Panc1 (cell line): Measurements from ENCODE around the gene CLEC17A. TPM values are rescaled to one million over a fixed set of nuclear protein-coding genes. Genes with fewer than 3 reads are reported as not detected.
"Not testable (repeated sequence)": the region's sequence is repeated elsewhere in the genome, so short reads cannot be mapped to it uniquely, and the experiment has no call there.

Experiments
- ATAC-seq: fragments of 200-7000 bp; cut with Tn5 transposase; 2 replicates; pipeline ENCODE4 v1.9.1; 2020; ENCODE audit warnings: mild to moderate bottlenecking, moderate library complexity
- BruUV-seq: library from RNA; stranded (reverse); fragments of 400-500 nt; replicated peaks from 2 replicates; lab custom pipeline; 2021; lab: Mats Ljungman, UMichigan
- CTCF ChIA-PET: fragments of 300-600 bp; sonication (Branson Sonifier 250); formaldehyde crosslinking; loops from one replicate; lab custom pipeline; 2022; ENCODE audit warnings: antibody characterized with exemption; lab: Charles Lee
- POLR2A ChIA-PET: fragments of 300-600 bp; sonication (Branson Sonifier 250); formaldehyde crosslinking; loops from one replicate; lab custom pipeline; 2022; ENCODE audit warnings: antibody characterized with exemption; lab: Charles Lee
- DNase-seq: peaks from one replicate; pipeline ENCODE4 v3.0.0-alpha.2; 2010; ENCODE audit warnings: low read depth, low spot score
- H3K27ac ChIP-seq: 2 replicates; pipeline ENCODE4 v1.5.1; 2011; ENCODE audit warnings: mild to moderate bottlenecking, low read length, inconsistent platforms
- H3K27me3 ChIP-seq: fragments of 200-500 bp; sonication (Bioruptor generic); 2 replicates; pipeline ENCODE4 v1.6.0; 2014; ENCODE audit warnings: low read length, inconsistent platforms; ENCODE audit not compliant: control insufficient read depth, insufficient read depth
- H3K36me3 ChIP-seq: fragments of 200-500 bp; sonication (Bioruptor generic); 2 replicates; pipeline ENCODE4 v1.5.1; 2014; ENCODE audit warnings: inconsistent platforms, mild to moderate bottlenecking, low read length, moderate library complexity; ENCODE audit not compliant: control insufficient read depth, insufficient read depth
- H3K4me1 ChIP-seq: 2 replicates; pipeline ENCODE4 v1.5.1; 2011; ENCODE audit warnings: inconsistent platforms, mild to moderate bottlenecking, low read length, moderate library complexity; ENCODE audit not compliant: control insufficient read depth, insufficient read depth
- H3K4me3 ChIP-seq, 2 experiments: 2 replicates each; pipeline ENCODE4 v1.5.1; 2011 to 2012; ENCODE audit warnings: low read depth in 2 of 2, low read length in 2 of 2, mild to moderate bottlenecking in 2 of 2, inconsistent platforms in 1 of 2, moderate library complexity in 1 of 2
- H3K9me3 ChIP-seq: fragments of 200-500 bp; sonication (Bioruptor generic); 2 replicates; pipeline ENCODE4 v1.5.1; 2014; ENCODE audit warnings: low read depth, mild to moderate bottlenecking, inconsistent platforms, low read length, moderate library complexity; ENCODE audit not compliant: control insufficient read depth, insufficient read depth
- CTCF ChIP-seq: fragments of 450-650 bp; IDR thresholded peaks from 2 replicates; pipeline ENCODE4 v1.5.1; 2017; ENCODE audit warnings: mild to moderate bottlenecking
- POLR2AphosphoS5 ChIP-seq: IDR thresholded peaks from 2 replicates; pipeline ENCODE4 v1.6.1; 2012; ENCODE audit warnings: mild to moderate bottlenecking, low read depth, low read length, moderate library complexity
- REST ChIP-seq, 2 experiments: IDR thresholded peaks; 2 replicates each; pipeline ENCODE4 v1.6.1; 2011 to 2012; ENCODE audit warnings: low read depth in 2 of 2, control low read depth in 1 of 2, low read length in 1 of 2, mild to moderate bottlenecking in 1 of 2, moderate library complexity in 1 of 2; ENCODE audit not compliant: insufficient read depth in 1 of 2
- SIN3A ChIP-seq: IDR thresholded peaks from 2 replicates; pipeline ENCODE4 v1.6.1; 2012; ENCODE audit warnings: low read depth, mild to moderate bottlenecking, low read length, moderate library complexity, borderline replicate concordance; ENCODE audit not compliant: insufficient read depth
- TCF7L2 ChIP-seq: IDR thresholded peaks from 2 replicates; pipeline ENCODE4 v1.6.1; 2011; ENCODE audit warnings: mild to moderate bottlenecking, low read depth, low read length, inconsistent platforms
- in situ Hi-C: cut with HindIII; loops from 2 replicates; pipeline ENCODE4 v1.10.0; 2016; ENCODE audit warnings: low sequenced_read_pairs, low pct_unique_long_range_greater_than_20kb
- intact Hi-C: fragments of 100-400 bp; cut with micrococcal nuclease; formaldehyde crosslinking; loops from one replicate; pipeline ENCODE4 v1.10.0; 2022; ENCODE audit not compliant: unreplicated experiment
- total RNA-seq: library from RNA; stranded (reverse); gene quantifications from one replicate; pipeline ENCODE4 v1.2.1, GENCODE V29; 2021; ENCODE audit not compliant: unreplicated experiment

CLEC17A gene
- total RNA-seq, 1 experiment from 2014 or later, result not detected

GRCh38 chr19:14619404-14619803 lies 36.5 kb downstream of the CLEC17A start:
- in situ Hi-C loops, result no loop called here

GRCh38 chr19:14624491-14624890 lies 41.6 kb downstream of the CLEC17A start:
- ATAC-seq, H3K27me3 ChIP-seq, H3K27ac ChIP-seq, H3K4me3 ChIP-seq, H3K36me3 ChIP-seq, H3K9me3 ChIP-seq, intact Hi-C loops, DNase-seq, in situ Hi-C loops, H3K4me1 ChIP-seq, BruUV-seq, POLR2A ChIA-PET: not testable (repeated sequence)
- CTCF ChIA-PET, result interaction anchor here (0.6 kb wide), 1 partner anchor 9 kb away, joined by 5 read pairs; no protein-coding TSS in a partner anchor

More at GRCh38 chr19:14619404-14619803, 36.5 kb downstream of the CLEC17A start:
- Histone ChIP-seq H3K36me3 (no peaks in the 10 kb centered on the region), H3K4me1 (no peaks in the 10 kb centered on the region), H3K4me3 (no peak overlapping the region), H3K27me3 (no peaks in the 10 kb centered on the region), H3K9me3 (peaks cover 6% of the 10 kb centered on the region; the same call in 1 of the 2 replicates), H3K27ac (no peak overlapping the region)
- ChIA-PET POLR2A (interaction anchor here (0.6 kb wide), 1 partner anchor 27 kb away, joined by 3 read pairs; no protein-coding TSS in a partner anchor), CTCF (no interaction called here)
- ATAC-seq (no peak), DNase-seq (no peak)
- intact Hi-C loops, result no loop called here
- TF ChIP-seq SIN3A (no peak), POLR2AphosphoS5 (no peak), REST (IDR thresholded peaks at IDR 0.05; ENCODE audit: insufficient read depth in 1 of 2, low read depth in 2 of 2, low read length in 1 of 2) (no peak), TCF7L2 (no peak), CTCF (no peak)
- no TSS peak for BruUV-seq

- CTCF ChIA-PET, result no interaction called here
Measured at GRCh38 chr19:14629557-14629956, 46.7 kb downstream of the CLEC17A start.

More at GRCh38 chr19:14629557-14629956, 46.7 kb downstream of the CLEC17A start:
- in situ Hi-C loops, result no loop called here
- no peak overlapping the region for H3K27ac ChIP-seq
- ATAC-seq, result no peak
- DNase-seq, result no peak
- H3K4me3 ChIP-seq, result no peak overlapping the region
- BruUV-seq, result no TSS peak
- no peaks in the 10 kb centered on the region for H3K4me1 ChIP-seq
- no peaks in the 10 kb centered on the region for H3K36me3 ChIP-seq
- no peaks in the 10 kb centered on the region for H3K9me3 ChIP-seq
- intact Hi-C loops, result no loop called here
- TF ChIP-seq CTCF, result no peak
- TF ChIP-seq REST (IDR thresholded peaks at IDR 0.05; ENCODE audit: insufficient read depth in 1 of 2, low read depth in 2 of 2, low read length in 1 of 2), result no peak
- TF ChIP-seq TCF7L2, result no peak
- no peak for TF ChIP-seq SIN3A
- no peak for TF ChIP-seq POLR2AphosphoS5
- POLR2A ChIA-PET, result no interaction called here
- no peaks in the 10 kb centered on the region for H3K27me3 ChIP-seq
